HG03108 (cell line): ENCODE data around the gene MED17.
A peak's percentile ranks its signal among the peaks of the same experiment; 100 is the strongest.
"Not testable (repeated sequence)": the region's sequence is repeated elsewhere in the genome, so short reads cannot be mapped to it uniquely, and the experiment has no call there.

Experiments
- ATAC-seq: cut with Tn5 transposase; IDR thresholded peaks from one replicate; pipeline ENCODE4 v1.9.1; 2021; ENCODE audit warnings: moderate library complexity; ENCODE audit not compliant: unreplicated experiment

The MED17 gene, protein sequence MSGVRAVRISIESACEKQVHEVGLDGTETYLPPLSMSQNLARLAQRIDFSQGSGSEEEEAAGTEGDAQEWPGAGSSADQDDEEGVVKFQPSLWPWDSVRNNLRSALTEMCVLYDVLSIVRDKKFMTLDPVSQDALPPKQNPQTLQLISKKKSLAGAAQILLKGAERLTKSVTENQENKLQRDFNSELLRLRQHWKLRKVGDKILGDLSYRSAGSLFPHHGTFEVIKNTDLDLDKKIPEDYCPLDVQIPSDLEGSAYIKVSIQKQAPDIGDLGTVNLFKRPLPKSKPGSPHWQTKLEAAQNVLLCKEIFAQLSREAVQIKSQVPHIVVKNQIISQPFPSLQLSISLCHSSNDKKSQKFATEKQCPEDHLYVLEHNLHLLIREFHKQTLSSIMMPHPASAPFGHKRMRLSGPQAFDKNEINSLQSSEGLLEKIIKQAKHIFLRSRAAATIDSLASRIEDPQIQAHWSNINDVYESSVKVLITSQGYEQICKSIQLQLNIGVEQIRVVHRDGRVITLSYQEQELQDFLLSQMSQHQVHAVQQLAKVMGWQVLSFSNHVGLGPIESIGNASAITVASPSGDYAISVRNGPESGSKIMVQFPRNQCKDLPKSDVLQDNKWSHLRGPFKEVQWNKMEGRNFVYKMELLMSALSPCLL

DNA sequence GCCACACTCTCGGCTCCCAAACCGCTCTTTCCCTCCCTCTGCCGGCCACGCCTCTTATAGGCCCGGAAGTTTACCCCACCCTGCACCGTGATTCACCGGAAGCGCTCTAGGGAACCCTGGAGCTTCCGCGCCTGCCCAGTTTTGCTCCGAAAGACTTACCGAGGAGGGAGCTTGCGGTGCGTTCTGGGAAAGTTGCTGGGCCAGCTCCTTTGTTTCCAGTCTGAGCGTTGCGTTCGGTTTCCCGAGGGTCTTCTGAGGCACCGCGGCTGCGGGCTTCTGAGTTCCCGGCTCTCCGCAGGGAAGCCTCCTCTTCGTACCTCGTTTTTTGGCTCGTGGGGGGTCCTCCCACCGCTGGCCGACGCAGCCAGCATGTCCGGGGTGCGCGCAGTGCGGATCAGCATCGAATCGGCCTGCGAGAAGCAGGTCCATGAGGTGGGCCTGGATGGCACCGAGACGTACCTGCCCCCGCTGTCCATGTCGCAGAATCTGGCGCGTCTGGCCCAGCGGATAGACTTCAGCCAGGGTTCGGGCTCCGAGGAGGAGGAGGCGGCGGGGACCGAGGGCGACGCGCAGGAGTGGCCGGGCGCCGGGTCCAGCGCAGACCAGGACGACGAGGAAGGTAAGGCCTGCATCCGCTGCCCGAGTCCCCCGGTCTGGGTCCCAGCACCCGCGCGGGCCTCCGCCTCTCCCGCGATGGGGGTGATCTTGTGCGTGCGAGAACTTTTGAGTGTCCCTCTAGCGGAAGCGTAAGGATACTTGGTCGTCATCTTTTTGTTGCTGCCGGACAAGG is at the start of gene MED17:
MED17 (plus strand) TSS at position 138 of the 790 bp plus-strand sequence; CDS start at position 370, 232 bp downstream.
- ATAC-seq = peak; percentile 96

DNA sequence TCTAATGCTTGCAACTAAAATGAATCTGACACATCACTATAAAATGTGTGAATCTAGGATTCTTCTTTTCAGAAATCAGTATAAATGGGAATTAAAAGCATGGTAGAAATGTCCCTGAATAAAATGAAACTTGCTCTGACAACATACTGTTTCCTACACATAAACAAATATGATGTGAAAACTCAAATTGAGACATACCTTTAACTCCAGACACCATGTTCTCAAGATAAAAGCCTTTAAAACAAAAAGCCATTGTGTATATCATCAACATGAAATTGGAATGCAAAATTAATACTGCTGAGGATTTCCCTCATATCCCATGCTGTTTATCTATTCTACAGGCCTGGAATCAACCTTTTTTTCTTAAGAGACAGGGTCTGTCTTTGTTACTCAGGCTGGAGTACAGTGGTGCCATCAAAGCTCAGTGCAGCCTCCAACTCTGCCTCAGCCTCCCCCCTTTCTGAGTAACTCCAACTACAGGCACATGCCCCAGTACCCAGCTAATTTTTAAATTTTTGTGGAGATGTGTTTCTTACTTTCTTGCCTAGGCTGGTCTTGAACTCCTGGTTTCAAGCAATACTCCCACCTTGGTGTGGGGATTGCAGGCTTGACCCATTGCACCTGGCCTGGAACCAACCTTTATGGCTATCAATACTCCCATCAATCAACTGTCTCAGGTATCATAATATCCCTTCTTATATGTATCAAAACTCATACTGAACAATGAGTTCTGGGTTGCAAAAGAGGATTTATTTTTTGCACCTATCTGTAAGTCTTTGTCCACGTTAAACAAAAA is 49.5 kb upstream of the MED17 start:
- ATAC-seq = no peak

DNA sequence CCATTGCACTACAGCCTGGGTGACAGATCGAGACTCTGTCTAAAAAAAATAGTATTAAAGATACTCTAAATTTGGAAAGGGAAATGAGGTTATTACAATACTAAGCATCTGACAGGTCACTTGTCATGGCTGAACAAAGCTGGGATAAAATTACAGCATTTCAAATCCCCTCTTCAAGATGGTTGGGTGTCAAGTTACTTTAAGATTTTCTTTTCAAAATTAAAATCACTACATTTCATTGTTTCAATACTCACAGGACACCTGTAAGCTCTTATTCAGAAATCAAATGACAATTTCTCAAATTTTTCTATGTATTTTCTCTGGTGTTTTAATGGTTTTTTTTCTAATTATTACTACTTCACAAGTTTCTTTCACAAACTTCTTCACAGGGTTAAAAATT is 48.5 kb upstream of the MED17 start:
- no peak for ATAC-seq

DNA sequence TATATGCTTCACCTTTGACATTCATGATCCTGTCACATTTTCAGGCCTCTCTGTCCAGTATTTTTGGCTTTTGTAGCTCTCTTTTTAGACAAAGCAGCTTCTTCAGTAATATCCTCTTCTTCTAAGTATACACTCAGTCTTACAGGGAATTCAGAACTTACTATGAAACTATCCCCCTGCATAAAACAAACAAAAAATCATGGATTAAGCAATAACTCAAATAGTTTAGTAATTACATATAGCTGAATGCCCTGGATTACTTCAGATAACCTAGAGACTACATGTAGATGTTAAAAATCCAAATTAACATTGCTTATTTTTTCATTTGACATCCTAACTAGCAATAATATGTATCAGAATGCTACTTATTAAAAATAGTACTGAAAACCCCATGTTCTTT is 48.0 kb upstream of the MED17 start:
- no peak for ATAC-seq

DNA sequence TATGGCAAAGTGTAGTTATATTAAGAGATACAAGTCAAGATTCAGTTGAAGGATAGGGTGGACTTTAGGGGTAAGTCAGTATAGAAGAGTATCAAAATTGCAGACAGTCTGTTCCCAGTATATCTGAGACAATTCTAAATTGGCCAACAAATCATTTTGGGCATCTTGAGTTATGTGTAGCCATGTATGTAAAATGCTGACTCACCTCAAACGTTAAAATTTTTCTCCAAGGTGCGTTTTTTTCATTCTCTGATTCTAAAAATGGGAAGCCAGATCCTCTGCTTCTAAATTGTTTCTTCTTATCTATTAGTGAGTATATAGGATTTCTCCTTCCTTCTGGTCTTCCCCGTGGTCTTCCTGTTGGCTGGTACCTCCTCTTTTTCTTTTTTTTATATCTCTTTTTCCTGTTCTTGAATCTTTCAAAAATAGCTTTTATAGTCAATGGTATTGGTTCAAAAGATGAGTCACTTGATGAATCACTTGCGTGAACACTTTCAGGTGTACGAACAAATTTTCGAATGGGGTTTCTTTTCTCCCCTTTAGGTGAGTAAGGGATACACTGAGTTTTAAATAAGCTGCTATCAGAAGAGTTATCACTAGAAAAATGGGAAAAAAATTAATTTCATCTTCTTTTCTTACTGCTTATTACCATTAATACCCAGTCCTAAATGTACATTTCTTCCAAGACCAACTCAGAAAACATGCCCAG is 46.0 kb upstream of the MED17 start:
- ATAC-seq = no peak

DNA sequence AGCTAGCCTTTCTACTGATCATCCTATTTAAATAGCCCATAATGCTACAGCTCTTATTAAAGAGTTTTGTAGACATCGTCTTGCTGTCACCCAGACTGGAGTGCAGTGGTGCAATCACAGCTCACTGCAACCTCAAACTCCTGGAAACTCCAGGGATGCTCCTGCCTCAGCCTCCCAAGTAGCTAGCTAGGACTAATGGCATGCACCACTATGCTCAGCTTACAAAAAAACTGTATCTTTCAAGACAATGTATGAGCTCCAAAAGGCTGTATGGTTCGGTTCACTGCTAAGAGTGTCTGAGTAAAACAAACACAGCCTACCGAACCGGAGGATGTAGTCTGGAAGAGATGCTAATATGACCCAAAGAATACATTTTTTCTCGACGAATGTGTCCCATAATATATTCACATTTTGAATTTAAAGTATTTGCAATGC is 45.4 kb upstream of the MED17 start:
- ATAC-seq = no peak

DNA sequence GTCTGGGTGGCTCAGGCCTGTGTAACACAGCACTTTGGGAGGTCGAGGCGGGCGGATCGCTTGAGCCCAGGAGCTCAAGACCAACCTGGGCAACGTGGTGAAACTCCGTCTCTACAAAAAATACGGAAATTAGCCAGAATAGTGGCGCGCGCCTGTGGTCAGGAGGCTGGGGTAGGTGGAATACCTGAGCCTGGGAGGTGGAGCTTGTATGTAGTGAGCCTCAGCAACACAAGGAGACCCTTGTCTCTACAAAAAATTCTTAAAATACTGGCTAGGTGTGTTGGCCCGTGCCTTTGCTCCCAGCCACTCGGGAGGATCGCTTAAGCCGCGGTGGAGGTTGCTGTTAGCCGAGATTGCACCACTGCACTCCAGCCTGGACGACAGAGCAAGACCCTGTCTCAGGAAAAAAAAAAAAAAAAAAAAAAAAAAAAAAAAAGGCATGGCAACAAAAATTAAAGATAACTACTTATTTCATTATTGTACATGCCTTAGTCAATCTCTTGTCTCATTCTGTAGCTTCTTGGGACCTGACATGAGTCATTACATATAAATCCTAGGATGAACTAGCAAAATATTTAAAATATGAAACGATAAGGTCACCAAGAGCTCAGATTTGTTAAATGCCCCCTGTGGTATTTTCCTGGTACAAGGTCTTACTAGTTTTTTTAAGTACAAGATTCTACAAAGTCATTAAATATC is 43.9 kb upstream of the MED17 start:
- ATAC-seq = peak; percentile 20

DNA sequence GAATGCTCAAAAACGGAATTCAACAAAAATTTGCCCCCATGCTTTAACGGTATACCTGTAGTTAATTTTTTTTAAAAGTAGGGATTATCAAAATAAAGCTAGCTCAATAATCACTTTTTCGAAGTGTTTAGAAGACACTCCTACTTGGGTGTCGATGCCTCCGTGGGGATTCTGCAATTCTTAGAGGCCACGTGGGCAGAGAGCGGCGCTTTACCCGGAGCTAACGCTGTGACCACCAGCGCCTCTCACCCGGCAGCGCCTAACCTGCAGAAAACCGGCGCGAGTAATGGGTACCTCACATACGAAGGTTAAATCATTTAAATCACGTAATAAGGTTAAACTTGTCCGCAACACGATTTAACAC is 43.4 kb upstream of the MED17 start:
- ATAC-seq = peak; percentile 35

DNA sequence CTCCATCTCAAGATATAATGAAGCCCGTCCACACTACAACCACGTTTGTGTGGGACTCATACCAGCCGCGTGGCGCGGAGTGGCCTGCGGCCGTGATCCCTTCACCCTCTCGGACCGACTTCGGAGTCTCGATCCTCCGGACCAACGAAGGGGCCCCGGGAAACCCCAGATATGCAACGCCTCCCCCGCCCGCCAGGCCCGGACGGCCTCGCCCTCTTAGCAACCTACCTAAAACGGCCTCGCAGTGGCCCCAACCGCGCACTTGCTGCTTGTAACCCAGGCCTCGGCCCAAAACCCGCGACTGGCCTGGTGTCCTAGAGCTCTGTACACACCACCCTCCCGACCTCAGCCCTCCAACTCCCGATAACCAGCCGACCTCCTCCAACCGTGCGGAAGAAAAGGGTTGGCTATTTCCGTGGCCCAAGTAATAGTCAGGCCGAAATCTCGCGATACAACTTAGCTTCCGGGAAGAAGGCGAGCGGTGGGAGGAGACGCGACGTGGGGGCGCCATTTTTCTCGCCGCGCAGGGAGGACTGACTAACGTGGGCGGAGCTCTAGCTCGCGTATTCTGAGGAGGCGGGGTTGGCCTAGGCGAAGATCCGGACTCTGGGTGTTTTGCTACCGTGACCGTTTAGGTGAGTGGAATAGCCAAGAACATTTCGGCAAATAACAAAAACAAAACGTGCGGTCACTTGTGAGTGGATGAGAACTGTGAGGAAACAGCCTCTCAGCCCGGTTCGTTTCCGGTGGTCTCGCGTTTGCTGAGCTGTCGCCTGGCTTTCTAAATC is 42.8 kb upstream of the MED17 start, which contains the start of the genes C11orf54 and TAF1D:
C11orf54 (plus strand) TSS at position 579 of the 788 bp plus-strand sequence. CDS start 5,722 bp downstream, outside the sequence.
TAF1D (minus strand) TSS at position 402 of the 788 bp plus-strand sequence. CDS start 2,191 bp downstream, outside the sequence.
- peak; percentile 79 for ATAC-seq

DNA sequence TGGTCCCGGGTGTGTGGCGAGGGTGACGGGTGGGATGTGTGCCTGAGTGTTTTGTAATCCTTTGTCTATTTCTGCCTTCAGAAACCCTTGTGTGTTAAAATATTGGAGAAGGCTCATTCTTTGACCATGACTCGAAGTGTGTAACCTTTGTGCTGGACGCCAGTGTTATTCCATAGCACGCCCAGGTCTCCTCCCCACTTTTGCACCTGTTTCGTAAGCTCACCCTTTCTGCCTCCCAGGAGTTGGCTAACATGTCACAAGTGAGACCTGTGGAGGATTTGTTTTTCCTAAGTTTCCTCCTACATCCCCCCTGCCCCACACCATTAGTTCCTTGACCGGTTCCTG is 42.2 kb upstream of the MED17 start:
- no peak for ATAC-seq

DNA sequence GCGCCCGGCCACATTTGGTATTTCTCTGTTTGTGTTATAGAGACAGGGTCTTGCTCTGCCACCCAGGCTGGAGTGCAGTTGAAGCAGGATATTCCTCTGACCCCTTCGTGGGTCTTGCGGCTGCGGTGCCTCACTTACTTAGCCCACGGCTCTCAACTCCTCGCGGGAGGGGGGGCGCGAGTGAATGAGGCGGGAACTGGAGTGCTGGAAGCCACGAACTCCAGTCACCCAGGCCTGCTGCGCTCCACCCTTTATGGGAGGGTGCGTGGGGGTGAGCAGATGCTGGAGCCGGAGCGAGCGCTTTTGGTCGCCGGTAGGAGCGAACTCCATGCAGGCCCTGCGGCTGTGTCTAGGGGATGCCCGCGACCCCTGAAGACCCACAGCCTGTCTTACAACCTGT is 40.8 kb upstream of the MED17 start:
- no peak for ATAC-seq

DNA sequence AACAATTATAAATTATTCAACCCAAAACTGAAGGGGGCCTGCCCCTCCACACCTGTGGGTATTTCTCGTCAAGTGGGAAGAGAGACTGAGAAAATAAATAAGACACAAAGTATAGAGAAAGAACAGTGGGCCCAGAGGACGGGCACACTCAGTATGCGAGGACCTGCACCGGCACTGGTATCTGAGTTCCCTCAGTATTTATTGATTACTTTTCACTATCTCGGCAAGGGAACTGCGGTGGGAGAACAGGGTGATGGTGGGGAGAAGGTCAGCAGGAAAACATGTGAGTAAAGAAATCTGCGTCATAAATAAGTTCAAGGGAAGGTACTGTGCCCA is 39.4 kb upstream of the MED17 start:
- no peak for ATAC-seq

DNA sequence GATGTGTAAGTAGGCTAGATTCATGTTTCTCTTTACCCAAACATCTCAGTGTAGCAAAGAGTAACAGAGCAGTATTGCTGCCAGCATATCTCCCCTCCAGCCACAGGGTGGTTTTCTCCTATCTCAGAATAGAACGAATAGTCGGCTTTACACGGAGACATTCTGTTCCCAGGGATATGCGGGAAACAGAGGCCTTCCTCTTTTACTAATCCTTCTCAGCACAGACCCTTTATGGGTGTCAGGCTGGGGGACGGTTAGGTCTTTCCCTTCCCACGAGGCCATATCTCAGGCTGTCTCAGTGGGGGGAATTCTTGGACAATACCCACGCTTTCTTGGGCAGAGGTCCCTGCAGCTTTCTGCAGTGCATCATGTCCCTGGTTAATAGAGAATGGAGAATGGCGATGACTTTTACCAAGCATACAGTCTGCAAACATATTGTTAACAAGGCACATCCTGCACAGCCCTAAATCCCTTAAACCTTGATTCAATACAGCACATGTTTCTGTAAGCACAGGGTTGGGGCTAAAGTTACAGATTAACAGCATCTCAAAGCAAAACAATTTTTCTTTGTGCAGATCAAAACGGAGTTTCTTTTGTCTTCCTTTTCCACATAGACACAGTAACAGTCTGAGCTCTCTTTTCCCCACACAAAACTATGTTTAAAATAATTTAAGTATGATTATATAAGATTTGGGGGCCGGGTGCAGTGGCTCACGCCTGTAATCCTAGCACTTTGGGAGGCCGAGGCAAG is 38.9 kb upstream of the MED17 start:
- not testable (repeated sequence) for ATAC-seq

DNA sequence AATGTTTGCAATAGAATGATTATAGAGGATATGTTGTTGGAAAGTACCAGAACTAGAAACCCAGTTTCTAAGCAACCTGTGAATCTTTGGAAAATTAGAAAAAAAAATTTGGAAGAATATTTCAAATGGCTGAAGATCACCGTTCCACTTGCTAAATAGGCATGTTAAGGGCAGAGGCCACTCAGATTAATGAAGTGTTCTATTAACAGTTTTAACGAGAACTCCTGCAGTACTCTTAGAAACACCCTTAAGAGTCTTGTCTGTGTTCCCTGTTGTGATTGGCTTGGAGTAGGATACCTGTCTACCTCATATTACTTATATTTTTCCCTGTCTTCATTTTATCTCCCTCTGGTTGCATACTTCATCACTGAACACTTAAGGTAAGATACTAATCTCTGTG is 38.0 kb upstream of the MED17 start:
- no peak for ATAC-seq

DNA sequence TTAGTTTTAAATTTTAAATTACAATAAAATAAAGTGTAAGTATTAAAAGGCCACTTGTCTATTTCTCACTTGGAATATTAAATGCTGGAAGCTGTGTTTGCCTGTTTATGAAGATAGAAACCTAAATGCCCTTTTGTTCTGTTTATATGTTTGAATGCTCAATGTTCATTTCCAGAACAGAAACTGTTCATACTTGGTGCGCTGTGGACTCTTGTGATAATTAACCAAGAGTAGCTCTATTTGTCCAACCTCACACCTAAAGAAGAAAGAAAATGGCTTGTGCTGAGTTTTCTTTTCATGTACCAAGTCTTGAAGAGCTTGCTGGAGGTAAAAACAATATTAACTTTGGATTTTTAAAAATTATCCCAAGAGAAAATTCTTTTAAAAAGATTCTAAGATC is 37.0 kb upstream of the MED17 start:
- peak; percentile 85 for ATAC-seq

DNA sequence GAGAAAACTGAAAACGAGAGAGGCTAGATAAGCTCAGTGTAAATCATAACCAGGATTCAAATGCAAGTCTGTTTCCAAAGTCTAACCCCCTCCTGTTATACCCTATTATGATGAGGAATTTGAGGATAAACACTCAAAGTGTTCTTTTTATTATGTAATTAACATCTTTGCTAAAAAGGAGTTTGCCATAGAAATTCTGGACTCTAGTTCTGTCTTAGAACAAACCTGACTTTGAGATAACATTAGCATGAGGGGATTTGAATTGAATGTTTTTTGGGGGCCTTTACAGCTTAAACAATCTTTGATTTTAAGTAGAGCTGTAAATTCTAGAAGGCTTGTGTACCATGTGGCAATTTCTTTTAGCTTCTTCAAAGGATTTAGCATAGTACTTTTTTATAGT is 33.1 kb upstream of the MED17 start:
- no peak for ATAC-seq

DNA sequence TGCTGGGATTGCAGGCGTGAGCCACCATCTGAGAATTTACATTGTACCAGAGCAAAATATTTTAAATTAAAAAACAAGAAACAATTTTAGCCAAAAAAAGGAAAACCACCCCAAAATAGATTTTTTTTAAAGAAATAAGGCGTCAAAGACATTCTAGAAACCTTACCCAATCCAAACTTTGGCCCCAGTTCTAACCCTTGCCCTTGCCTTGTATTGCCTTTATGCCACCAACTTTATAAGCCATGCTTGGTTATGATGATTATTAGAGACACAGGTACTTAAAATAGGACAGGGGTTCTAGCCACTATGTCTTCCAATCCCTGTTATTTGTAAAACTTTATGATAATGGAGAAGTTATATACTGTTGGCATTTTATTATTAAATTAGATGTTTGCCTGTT is 30.8 kb upstream of the MED17 start:
- ATAC-seq = no peak

DNA sequence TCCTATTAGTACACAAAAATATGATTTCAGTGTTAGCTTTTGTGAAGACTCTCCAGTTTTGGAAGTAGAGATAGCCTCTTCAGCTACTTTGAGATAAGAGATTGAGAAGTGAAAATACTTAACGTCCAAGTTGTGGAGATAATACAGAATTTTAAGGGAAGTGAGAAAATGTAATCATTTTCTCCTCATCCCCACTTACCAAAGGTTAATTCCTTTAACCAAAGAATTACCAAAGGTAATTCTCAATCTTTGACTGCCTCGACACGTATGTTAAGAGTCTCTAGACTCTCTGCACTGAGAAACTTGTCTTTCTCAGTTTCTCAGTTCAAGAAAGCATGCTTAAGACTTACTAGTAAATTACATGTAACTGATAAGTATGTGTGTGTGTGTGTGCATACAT is 27.3 kb upstream of the MED17 start:
- no peak for ATAC-seq
